ENCODE measurements around the gene GATB.
A peak's percentile ranks its signal among the peaks of the same experiment; 100 is the strongest.

Gene GATB

DNA sequence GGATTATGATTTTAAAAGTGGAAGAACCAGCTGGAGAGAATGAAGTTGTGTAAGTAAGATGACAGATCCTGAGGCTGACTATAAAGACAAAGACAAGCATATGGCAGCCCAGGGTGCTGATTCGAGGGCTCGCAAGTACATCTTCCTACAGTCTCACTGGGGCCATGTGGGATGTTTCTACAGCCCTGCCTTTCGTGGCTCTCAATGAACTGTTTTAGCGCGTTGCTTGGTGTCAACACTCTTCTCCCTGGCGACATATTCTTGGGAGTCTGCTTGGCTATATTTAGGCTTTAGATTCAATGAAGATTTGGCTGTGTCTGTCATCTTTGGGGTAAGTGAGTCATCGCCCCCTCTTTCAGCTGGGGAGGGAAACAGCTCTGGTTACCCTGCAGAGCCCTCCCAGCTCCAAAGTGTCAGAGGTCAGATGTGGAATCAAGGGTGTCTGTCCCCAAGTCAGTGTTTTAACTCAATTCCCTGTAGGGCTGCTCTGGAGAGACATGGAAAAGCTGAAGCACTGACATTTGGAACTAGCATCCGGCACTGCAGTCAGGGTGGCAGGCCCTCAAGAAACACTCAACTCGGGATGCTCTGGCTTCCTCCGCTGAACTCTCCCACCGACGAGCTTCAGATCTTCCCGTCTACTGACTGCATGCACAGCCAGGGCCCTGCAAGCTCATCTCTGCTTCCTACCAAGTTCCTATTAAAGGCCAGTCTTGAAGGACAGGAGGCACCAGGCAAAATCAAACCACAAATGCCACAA lies 65.7 kb downstream of the GATB start:
- DNase-seq (ENCODE audit: low spot score), result no peak

DNA sequence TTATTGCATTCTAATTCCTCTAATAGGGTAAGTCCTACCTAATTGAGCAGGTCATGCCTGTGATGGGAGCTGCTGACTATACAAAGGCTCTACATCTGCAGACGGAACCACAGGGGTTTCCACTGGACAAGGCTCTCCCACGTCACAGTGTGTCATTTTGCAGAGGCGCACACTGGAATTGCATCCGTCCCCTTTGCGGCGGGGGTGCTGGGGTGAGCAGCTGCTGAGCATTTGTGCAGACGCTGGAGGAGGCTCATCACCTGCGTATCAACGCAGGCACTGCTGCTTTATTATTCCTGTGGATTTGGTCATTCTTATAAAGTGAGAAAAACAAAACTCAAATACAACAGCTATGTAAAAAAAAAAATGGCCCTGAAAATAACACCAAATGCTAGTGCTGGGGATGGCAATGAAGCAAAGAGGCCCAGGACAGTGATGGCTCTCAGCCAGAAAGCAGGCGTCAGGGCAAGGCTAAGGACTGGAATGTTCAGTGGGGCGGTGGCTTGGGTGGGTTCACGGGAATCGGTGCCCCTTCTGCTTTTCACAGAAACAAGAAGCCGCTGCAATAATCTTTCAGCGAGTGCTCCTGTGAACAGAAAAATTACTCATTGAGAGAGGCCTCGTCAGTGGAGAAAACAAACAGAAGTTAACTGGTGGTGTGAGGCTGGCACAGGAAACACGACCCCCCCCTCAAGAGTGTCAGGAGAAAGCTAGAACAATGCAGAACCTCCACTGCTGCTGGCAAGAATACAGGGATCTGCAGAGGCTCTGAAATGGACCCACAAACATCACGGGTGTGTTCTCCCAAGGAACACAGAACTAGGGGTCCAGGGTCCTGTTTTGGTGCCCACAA lies 67.8 kb downstream of the GATB start:
- DNase-seq (ENCODE audit: low spot score), result no peak

DNA sequence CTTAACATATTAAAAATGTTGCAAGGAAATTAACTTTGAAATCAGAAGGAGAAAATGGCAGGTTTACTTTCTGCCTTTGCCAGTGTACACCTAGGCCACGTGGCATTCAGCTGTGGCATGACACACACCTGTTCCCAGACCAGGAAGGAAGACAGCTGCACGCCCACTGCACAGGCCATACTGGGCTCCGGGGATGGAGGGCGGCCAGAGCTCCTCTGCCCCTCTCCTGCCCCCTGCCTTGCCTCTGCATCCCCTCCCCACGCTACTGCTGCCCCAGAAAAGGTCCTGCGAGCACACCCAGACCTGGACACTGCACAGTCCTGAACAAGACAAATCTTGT lies 68.4 kb downstream of the GATB start:
- DNase-seq (ENCODE audit: low spot score), result no peak

DNA sequence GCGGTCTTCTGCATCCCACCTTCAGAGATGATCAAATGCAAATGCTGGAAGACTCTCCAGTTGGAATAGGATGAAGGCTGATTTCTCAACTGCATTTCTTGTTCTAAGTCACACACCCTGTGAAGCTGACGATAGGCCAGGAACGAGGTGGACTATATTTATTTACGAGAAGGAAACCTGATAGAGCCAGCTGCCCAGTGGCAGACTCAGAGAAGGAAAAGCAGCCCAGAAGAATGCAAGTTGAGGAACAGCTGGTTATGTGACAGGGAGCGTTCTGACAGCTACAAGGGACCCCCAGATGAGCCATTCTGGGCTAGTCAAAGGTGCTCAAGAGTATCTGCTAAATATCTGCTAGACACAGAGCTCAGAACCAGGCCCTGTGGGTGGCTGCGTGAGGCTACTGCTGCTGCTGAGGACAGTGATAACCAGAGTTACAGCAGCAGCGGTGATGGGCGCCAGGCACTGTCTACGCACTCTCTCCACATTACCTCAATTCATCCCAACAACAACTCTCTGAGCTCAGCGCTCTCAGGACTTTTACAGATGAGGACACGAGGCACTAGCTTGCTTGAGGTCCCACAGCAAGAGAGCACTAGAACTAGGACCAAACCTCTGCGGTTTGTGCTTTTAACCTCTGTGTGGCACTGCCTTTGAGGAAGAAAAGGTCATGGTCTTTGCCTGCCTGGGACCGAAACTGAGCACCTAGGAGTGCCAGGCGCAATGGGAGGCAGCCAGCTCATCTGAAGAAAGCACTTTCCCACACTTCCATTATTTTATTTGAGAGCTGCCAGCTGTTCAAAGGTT lies 69.0 kb downstream of the GATB start:
- no peak for DNase-seq (ENCODE audit: low spot score)

DNA sequence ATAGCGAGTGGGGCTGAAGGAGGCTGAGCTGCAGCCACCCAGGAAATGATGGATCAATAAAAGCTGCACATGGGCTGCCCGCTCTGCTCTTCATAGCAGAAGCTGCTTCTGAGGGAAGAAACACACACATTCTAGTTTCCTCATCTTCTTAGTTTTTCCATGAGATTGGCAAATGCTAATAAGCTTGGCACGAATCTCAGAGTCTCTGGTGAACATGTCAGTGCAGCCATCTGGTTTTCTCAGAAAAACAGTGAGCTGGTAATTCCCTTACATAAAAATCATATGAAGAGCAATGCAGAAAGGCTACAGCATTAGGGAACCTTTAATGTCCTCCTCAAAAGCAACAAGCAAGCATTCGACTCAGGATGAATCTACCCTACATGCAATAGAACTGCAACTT lies 69.9 kb downstream of the GATB start:
- peak; percentile 28 for DNase-seq (ENCODE audit: low spot score)

DNA sequence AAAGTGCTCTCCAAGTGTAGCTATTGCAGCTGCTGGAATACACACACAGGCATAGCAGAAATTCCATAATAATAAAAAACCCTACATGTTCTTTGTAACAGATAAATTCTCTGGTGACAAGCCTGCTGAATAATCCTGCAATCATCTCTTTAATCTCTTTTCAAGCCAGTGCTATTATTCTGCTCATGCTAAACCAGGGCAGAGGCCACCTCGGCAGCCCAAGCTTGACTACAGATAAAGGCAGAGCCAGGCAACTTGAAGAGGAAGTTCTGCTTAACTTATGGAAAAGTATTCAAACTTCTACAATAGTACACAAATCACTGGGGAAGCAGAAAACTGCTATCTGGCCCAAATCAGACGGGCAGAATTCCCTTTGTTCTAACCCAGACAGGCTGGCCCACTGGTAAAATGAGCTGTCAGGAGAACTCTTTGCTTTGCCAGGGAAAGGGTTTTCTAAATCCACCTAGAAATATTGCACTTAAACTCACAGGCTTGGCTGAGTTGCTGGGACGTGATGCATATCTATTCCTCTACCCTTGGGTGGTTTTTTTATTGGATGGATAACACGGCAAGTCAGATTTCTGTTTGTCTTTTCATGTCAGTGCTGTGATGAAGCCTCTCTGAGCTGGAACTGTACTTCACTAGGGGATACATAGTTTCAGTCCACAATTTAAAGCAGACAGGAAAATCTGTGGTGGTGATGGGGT lies 70.5 kb downstream of the GATB start:
- no peak for DNase-seq (ENCODE audit: low spot score)

DNA sequence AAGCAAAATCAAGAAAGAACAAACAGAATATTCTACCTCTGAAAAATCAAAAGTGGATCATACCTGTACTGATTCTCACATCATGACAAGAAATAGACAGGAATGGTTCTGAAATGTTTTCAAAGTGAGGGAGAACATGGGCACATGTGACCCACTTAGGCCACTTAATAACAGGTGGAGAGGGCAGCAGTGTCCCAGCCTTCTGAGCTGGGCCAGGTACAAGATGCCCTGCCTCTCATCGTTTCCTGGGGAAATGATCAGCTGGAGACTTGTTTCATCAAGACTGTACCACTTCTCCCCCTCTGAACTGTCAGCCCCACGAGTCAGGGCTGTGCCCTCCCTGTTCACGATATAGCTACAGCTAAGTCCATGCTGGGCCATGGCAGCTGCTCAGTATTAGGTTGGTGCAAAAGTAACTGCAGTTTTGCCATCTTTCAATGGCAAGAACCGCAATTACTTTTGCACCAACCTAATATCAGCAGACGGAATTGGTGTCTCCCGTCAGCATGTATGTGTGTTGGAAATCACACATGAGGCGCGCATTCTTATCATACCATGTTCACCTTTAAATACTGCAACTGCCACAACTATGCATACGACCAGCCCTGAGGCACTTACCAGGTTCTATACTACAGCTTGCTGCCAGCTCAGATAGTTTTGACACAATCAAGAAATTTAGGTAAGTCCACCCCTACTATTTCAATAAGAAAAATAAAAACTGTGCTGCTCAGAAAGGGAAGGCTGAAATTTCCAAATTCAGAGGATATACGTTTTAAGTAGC lies 71.4 kb downstream of the GATB start:
- DNase-seq (ENCODE audit: low spot score), result no peak

DNA sequence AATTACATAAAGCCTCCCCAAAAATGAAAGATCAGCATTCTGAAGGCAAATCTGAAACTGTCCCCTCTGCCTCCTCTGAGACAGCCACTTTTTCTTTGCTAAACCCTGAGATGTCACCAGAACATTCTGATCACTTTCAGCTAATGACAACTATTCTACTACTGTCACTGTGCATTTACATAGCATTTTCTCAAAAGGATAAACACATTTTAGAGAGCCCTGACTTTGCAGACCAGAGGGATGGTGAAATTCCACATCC lies 72.1 kb downstream of the GATB start:
- DNase-seq (ENCODE audit: low spot score), result no peak

DNA sequence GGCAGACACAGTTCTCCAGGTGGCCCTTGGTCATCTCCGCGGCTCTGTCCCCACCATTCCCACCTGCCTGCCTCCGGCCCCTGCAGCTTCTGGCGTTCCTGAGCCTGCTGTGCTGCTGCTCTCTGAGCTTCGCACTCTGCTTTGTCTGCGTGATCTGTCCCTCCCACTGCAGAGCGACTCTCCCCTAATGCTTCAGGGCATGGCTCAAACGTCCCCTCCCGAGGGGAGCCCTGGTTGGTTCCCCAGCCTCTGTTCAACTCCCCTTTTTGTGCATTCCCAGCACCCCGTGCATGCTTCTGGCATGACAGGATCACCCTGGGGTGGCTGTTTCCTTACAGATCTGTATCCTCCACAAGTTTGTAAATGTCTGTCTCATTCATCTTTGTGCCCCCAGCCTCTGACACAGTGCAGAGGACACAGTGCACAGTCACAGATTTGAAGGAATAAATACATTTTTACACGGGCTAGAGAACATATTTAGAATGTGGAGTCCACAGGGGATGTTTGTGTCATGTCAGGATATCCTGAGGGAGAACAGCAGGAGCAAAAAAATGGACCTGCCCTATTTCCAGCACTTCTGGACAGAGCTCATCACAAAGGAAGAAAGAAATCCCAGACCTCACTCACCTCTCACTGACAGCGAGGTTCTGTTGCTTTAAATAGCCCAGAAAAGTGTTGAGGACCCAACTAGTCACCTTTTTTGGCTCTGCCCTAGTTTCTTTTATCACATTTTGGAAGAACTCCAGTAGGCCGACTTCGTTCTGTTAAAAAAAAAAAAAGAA lies 72.6 kb downstream of the GATB start:
- DNase-seq (ENCODE audit: low spot score), result no peak

DNA sequence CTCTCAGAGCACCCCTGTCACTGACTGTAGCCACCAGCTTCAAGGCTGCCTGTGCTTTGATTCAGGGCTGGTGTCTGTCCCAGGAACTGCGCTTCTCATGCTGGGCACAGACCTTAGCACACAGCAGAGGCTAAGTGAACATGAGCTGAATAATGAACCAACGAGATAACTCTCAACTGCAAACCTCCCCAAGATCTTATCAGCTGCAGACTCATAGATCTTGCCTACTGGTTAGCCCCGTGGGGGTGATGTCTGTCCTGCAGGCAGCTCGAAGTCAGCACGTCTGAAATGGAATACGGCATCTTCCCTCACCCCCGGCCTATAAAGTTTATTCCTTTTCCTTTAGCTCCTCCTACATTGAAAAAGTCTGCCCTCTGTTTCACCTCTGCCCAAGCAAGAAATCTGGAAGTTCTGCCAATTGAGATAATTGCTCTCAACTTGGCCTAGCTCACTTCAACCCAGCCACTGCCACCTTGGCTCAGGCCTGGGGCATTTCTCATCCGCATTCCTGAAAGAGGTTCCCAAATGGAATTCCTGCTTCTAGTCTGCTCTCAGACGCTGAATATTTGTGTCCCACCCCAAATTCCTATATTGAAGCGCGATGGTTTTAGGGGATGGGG lies 73.7 kb downstream of the GATB start:
- DNase-seq (ENCODE audit: low spot score), result no peak

DNA sequence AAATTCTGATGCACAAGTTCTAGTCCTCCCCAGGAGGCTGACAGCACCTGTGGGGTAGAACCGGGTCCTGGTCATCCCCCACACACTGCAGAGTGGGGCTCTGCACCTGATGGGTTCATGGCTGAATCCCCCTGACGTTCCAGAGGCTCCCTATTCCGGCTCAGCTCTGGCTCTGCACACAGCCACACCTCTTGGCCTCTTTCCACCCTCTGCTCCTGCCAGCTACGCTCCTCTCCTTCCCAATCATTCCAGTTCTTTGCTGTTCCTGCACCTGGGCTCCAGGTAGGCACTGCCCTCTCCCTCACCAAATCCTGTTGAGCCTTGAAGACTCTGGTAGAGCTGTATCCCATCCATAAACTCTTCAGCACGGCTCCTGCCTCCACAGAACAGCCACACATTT lies 75.5 kb downstream of the GATB start:
- DNase-seq (ENCODE audit: low spot score), result no peak

DNA sequence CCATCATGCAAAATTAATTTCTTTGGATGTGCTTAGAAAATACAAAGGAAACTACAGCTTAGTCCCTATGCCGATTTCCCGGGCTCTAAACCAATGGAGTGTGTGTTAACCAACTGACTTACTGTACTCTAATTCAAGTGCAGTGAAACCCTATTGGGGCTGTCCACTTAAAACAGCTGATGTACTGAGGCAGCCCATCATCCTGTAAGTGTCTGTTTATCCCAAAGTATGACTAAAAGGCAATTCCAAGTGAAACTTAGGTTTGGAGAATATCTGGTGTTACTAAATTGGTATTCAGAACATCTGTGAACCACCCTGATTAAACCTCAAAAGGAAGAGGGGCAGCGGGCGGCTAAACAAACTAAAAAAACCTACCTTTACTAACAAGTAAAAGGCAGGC lies 79.7 kb downstream of the GATB start:
- no peak for DNase-seq (ENCODE audit: low spot score)

DNA sequence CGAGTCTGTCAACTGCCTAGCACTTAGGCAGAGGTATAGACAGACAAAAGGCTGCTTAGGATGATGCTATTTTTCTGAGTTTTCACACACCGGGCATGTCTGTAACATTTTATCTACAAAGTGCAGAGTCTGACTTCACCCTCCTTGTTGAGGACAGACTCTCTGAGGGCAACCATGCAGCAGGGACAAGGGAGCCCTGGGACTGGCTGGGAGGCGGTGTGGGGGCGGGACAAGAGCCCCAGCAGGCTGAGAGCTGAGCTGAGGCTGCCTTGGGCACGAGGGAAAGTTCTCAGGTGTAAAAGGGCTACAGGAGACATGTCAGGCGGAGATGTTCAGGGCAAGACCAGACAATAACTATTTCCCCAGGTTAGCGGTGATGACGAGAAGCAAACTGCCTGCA lies 81.6 kb downstream of the GATB start:
- no peak for DNase-seq (ENCODE audit: low spot score)

DNA sequence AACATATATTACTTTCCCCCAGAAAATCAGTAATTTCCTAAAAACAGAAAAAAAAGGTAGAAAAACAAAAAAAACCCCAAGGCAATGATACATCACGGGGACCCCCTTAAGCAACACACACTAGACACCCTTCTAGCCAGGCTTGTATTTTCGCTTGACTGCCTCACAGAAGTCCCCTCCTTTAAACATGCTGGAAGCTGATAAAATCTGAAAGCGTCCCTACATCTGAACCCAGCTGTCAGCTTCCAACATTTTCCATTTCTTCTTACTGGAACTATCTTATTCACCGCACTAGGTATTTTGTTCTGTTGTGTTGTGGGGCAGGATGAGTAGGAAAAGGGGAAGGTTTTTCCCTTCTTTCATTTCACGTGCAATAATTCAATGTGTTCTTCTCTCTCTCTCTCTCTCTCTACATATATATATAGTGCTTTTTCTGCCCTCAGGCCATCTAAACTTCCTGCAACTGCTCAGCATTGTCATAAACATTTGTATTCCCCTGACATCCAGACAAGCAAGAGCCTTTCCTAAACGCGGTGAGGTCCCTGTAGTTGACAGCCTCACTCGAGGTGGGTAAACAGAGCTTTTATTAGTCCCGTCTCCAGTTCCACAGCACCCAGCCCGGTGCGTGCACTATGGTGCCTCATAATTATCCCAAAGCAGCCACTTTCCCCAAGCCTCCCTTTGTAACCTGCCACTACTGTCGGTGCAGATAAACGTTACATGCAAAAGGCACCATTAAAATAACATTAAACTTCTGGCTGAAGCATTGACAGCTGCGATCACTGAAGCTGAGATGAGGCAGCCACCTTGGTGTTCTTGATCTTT lies 82.5 kb downstream of the GATB start:
- DNase-seq (ENCODE audit: low spot score), result no peak

DNA sequence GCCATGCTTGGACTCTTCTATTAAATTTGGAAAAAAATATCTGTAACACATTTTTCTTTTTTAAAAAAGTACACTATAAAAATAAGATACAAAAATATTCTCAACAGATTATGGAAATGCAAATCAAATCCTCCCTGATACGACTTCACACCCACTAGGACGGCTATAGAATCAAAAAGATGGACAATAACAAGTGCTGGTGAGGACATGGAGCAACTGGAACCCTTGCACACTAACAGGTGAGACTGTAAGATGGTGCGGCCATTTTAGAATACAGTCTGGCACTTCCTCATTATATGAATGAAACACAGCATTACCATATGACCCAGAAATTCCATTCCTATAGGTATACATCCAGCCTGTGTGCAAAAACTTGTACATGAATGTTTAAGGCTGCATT lies 83.6 kb downstream of the GATB start:
- no peak for DNase-seq (ENCODE audit: low spot score)

DNA sequence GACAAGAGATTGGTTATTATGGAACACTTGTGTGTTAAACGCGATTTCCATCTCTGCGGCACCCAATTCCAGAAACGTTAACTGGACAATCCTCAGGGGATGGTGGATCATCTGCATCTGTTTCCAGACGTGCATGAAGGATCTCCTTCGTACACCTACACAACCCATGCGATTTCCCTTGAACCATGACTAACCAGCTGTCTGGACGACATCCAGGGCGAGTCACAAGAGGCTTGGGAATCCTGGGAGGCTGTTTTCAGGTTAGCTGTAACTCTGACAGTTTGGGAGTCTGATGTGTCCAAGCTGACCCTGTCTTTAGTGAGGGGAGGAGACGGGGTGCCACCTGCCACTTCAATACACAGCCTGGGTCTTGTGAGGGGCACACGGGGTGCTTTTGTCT lies 84.5 kb downstream of the GATB start:
- no peak for DNase-seq (ENCODE audit: low spot score)

DNA sequence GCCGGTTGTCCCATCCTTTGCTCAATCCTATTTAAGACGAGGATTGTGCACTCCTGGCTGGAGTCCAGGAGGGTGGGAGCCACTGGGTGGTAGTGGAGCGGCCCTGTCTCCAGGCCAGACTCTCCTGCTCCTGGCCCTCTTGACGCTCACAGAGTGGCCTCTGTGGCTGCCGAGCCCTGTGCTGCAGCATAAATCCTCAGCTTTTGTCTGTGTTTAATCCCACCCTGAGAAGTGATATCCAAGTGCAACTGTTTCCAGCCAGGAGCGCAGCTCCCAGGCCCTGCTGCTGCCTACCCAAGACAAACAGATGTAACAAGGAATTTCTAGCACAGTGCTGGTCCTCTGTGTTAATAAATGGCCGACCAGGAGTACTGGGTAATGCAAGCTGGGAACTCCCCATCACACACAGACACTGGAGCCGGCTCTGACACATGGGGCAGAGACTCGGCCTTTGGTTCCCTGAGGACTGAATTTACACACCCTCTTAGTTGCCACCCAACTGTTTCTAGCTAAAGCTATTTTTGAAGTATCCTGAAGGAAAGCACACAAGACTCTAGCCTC lies 85.3 kb downstream of the GATB start:
- DNase-seq (ENCODE audit: low spot score), result peak; percentile 36

DNA sequence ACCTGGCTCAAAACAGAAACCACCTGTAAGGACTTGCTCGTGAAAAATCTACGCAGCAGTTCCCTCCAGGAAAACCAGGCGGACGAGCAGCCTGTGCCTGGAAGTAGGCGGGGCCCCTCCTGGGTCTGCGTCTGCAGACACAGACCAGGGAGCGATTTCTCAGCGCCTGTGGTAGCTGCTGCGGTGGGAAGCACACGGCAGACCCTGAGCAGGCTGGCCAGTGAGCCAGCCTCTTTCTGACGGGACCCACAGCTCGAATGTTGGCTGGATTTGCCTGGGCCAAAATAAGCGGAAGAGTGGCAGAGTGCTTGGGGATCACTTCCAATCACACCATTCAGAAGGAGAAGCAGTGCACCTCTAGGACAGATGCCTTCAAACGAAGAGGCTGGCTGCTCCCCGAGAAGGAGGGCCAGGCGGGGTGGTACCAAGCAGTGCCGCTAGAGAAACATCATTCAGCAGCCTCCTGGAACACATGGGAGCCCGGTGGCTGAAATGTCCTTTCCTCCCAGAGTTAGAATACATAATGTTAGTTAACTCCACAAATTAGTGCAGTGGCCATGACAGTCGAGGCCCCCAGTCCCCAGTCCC lies 85.9 kb downstream of the GATB start:
- peak; percentile 26 for DNase-seq (ENCODE audit: low spot score)

Measured in pons (tissue), 1 donor.